SK-N-SH treated with all-trans-retinoic acid at 6 μM for 48 hours (cell line): ENCODE measurements around the gene EML4.
A peak's percentile ranks its signal among the peaks of the same experiment; 100 is the strongest.

ENCODE experiments used
- ATAC-seq: fragments of 200-7000 bp; cut with Tn5 transposase; 3 replicates; pipeline ENCODE4 v1.9.1; 2020; ENCODE audit warnings: mild to moderate bottlenecking, moderate library complexity
- CREB5 ChIP-seq: fragments of 250-450 bp; sonication (Bioruptor Pico); IDR thresholded peaks from 2 replicates; pipeline ENCODE4 v1.5.1; 2020; ENCODE audit warnings: low read depth, mild to moderate bottlenecking, moderate library complexity
- CSDC2 ChIP-seq: fragments of 250-450 bp; sonication (Bioruptor Pico); IDR thresholded peaks from 2 replicates; pipeline ENCODE4 v1.5.0; 2020; ENCODE audit warnings: mild to moderate bottlenecking, moderate library complexity
- CSRNP3 ChIP-seq: fragments of 250-450 bp; sonication (Bioruptor Pico); IDR thresholded peaks from 2 replicates; pipeline ENCODE4 v1.5.1; 2021; ENCODE audit warnings: mild to moderate bottlenecking, moderate library complexity
- ESRRG ChIP-seq: fragments of 250-450 bp; sonication (Bioruptor Pico); IDR thresholded peaks from 2 replicates; pipeline ENCODE4 v1.6.1; 2021; ENCODE audit warnings: mild to moderate bottlenecking
- OSR1 ChIP-seq: fragments of 250-450 bp; sonication (Bioruptor Pico); IDR thresholded peaks from 2 replicates; pipeline ENCODE4 v1.8.0; 2022; ENCODE audit warnings: moderate library complexity, mild to moderate bottlenecking, inconsistent platforms
- PATZ1 ChIP-seq: fragments of 250-450 bp; sonication (Bioruptor Pico); IDR thresholded peaks from 2 replicates; pipeline ENCODE4 v1.8.0; 2020; ENCODE audit warnings: mild to moderate bottlenecking, moderate library complexity, borderline replicate concordance
- POU6F1 ChIP-seq: fragments of 250-450 bp; sonication (Bioruptor Pico); IDR thresholded peaks from 2 replicates; pipeline ENCODE4 v1.8.0; 2021; ENCODE audit warnings: low read depth, mild to moderate bottlenecking, moderate library complexity, borderline replicate concordance
- RARB ChIP-seq: fragments of 250-450 bp; sonication (Bioruptor Pico); IDR thresholded peaks from 2 replicates; pipeline ENCODE4 v1.8.0; 2021; ENCODE audit warnings: mild to moderate bottlenecking, moderate library complexity
- SNAI2 ChIP-seq: fragments of 250-450 bp; sonication (Bioruptor Pico); IDR thresholded peaks from 2 replicates; pipeline ENCODE4 v1.5.0; 2020; ENCODE audit warnings: mild to moderate bottlenecking, moderate library complexity
- TCF4 ChIP-seq: fragments of 250-450 bp; sonication (Bioruptor Pico); IDR thresholded peaks from 2 replicates; pipeline ENCODE4 v1.8.0; 2021; ENCODE audit warnings: mild to moderate bottlenecking, moderate library complexity, borderline replicate concordance
- TOX ChIP-seq: fragments of 250-450 bp; sonication (Bioruptor Pico); IDR thresholded peaks from 2 replicates; pipeline ENCODE4 v1.8.0; 2021; ENCODE audit warnings: mild to moderate bottlenecking, moderate library complexity, borderline replicate concordance
- TSHZ2 ChIP-seq: fragments of 250-450 bp; sonication (Bioruptor Pico); IDR thresholded peaks from 2 replicates; pipeline ENCODE4 v1.5.0; 2020; ENCODE audit warnings: mild to moderate bottlenecking, moderate library complexity
- ZC3H10 ChIP-seq: fragments of 250-450 bp; sonication (Bioruptor Pico); IDR thresholded peaks from 2 replicates; pipeline ENCODE4 v1.5.1; 2021; ENCODE audit warnings: mild to moderate bottlenecking, moderate library complexity
- ZFP30 ChIP-seq: fragments of 450-650 bp; formaldehyde crosslinking; IDR thresholded peaks from 2 replicates; pipeline ENCODE4 v1.5.0; 2022; ENCODE audit warnings: mild to moderate bottlenecking, moderate library complexity
- ZNF565 ChIP-seq: fragments of 450-650 bp; formaldehyde crosslinking; conservative IDR thresholded peaks from 2 replicates; pipeline ENCODE4 v1.5.0; 2020; ENCODE audit warnings: low read depth, mild to moderate bottlenecking, moderate library complexity
- ZNF70 ChIP-seq: fragments of 450-650 bp; formaldehyde crosslinking; IDR thresholded peaks from 2 replicates; pipeline ENCODE4 v1.5.0; 2020; ENCODE audit warnings: mild to moderate bottlenecking, moderate library complexity

EML4 gene

GRCh38 chr2:42169100-42169873 lies at the start of gene EML4:
TSS of gene EML4 (plus strand) at chr2:42169353. CDS start at chr2:42169612, 259 bp downstream.
- ATAC-seq, result peak; percentile 73
- no peak for TF ChIP-seq SNAI2 (CRISPR knock-in tag)

GRCh38 chr2:42123426-42123825 lies 45.7 kb upstream of the EML4 start:
- TF ChIP-seq ZFP30, result no peak
- no peak for TF ChIP-seq CSRNP3
- no peak for TF ChIP-seq ESRRG (CRISPR knock-in tag)
- peak; percentile 24; the same call in 1 of the 2 replicates for TF ChIP-seq TCF4
- TF ChIP-seq CSDC2 (CRISPR knock-in tag), result no peak
- TF ChIP-seq ZC3H10, result no peak
- no peak for TF ChIP-seq CREB5 (CRISPR knock-in tag)
- no peak for TF ChIP-seq TOX (CRISPR knock-in tag)
- TF ChIP-seq ZNF565 (CRISPR knock-in tag), result no peak
- TF ChIP-seq ZNF70 (CRISPR knock-in tag), result no peak
- peak; percentile 39; the same call in 1 of the 2 replicates for TF ChIP-seq TSHZ2 (CRISPR knock-in tag)
- TF ChIP-seq POU6F1 (CRISPR knock-in tag), result no peak
- no peak for TF ChIP-seq PATZ1
- TF ChIP-seq OSR1 (CRISPR knock-in tag), result no peak
- ATAC-seq, result peak; percentile 14

GRCh38 chr2:42124011-42124785 lies 45.0 kb upstream of the EML4 start:
- peak; percentile 5; the same call in 2 of the 3 replicates for ATAC-seq
- TF ChIP-seq RARB (CRISPR knock-in tag), result no peak
- no peak for TF ChIP-seq SNAI2 (CRISPR knock-in tag)
- no peak for TF ChIP-seq ESRRG (CRISPR knock-in tag)
- TF ChIP-seq ZNF565 (CRISPR knock-in tag), result no peak
- TF ChIP-seq CSDC2 (CRISPR knock-in tag), result no peak
- TF ChIP-seq POU6F1 (CRISPR knock-in tag), result no peak
- TF ChIP-seq ZNF70 (CRISPR knock-in tag), result no peak
